DOHH2 (cell line): Measurements from ENCODE around the gene KDM2A.
"Not testable (repeated sequence)": the region's sequence is repeated elsewhere in the genome, so short reads cannot be mapped to it uniquely, and the experiment has no call there.

Source experiments
- H3F3A ChIP-seq: fragments of 200-600 bp; sonication (generic), shearing (Covaris generic); 2 replicates; pipeline ENCODE4 v1.6.0; 2016; ENCODE audit warnings: antibody characterized with exemption, mild to moderate bottlenecking; ENCODE audit not compliant: control insufficient read depth, insufficient read depth
- H3K27ac ChIP-seq: fragments of 200-600 bp; sonication (generic); 2 replicates; pipeline ENCODE4 v1.5.1; 2014; ENCODE audit warnings: low read depth, mild to moderate bottlenecking, low read length, moderate library complexity
- H3K27me3 ChIP-seq: fragments of 200-600 bp; sonication (generic); 2 replicates; pipeline ENCODE4 v1.6.1; 2014; ENCODE audit warnings: mild to moderate bottlenecking, low read length, mixed read lengths; ENCODE audit not compliant: control insufficient read depth
- H3K36me3 ChIP-seq: fragments of 200-600 bp; sonication (generic); 2 replicates; pipeline ENCODE4 v1.6.1; 2014; ENCODE audit warnings: mild to moderate bottlenecking, low read length, moderate library complexity, mixed read lengths; ENCODE audit not compliant: control insufficient read depth
- H3K4me1 ChIP-seq: fragments of 200-600 bp; sonication (generic); 2 replicates; pipeline ENCODE4 v1.6.1; 2014; ENCODE audit warnings: mild to moderate bottlenecking, low read length, mixed read lengths; ENCODE audit not compliant: control insufficient read depth
- H3K4me2 ChIP-seq: fragments of 200-600 bp; sonication (generic); 2 replicates; pipeline ENCODE4 v1.6.0; 2014; ENCODE audit warnings: mild to moderate bottlenecking, low read length, moderate library complexity
- H3K4me3 ChIP-seq: fragments of 200-600 bp; sonication (generic); 2 replicates; pipeline ENCODE4 v1.5.1; 2014; ENCODE audit warnings: mild to moderate bottlenecking, low read length, mixed read lengths
- H3K79me2 ChIP-seq: fragments of 200-600 bp; sonication (generic); 2 replicates; pipeline ENCODE4 v1.6.1; 2014; ENCODE audit warnings: mild to moderate bottlenecking, low read length, mixed read lengths; ENCODE audit not compliant: control insufficient read depth
- H3K9me2 ChIP-seq: fragments of 200-600 bp; sonication (generic); replicated peaks from 2 replicates; pipeline ENCODE4 v1.6.1; 2014; ENCODE audit warnings: mild to moderate bottlenecking, low read length, mixed read lengths; ENCODE audit not compliant: control insufficient read depth
- H3K9me3 ChIP-seq: fragments of 200-600 bp; sonication (generic); 2 replicates; pipeline ENCODE4 v1.6.1; 2014; ENCODE audit warnings: antibody characterized with exemption, low read length, mixed read lengths; ENCODE audit not compliant: control insufficient read depth, insufficient read depth
- H4K20me1 ChIP-seq: fragments of 200-600 bp; sonication (generic); 2 replicates; pipeline ENCODE4 v1.6.0; 2014; ENCODE audit warnings: low read depth, mild to moderate bottlenecking, antibody characterized with exemption, low read length, moderate library complexity; ENCODE audit not compliant: control insufficient read depth, insufficient read depth
- EZH2phosphoT487 ChIP-seq: fragments of 200-600 bp; sonication (generic); IDR thresholded peaks from 2 replicates; pipeline ENCODE4 v1.6.1; 2017; ENCODE audit warnings: borderline replicate concordance, mild to moderate bottlenecking, antibody characterized with exemption, low read length, moderate library complexity, mixed read lengths
- TF ChIP-seq, protein P1 (sequence below): fragments of 200-600 bp; sonication (generic); IDR thresholded peaks from one replicate; pipeline ENCODE4 v1.5.1; 2014; ENCODE audit warnings: antibody characterized with exemption, mild to moderate bottlenecking, low read depth, low read length; ENCODE audit not compliant: poor library complexity, severe bottlenecking

Gene KDM2A

DNA sequence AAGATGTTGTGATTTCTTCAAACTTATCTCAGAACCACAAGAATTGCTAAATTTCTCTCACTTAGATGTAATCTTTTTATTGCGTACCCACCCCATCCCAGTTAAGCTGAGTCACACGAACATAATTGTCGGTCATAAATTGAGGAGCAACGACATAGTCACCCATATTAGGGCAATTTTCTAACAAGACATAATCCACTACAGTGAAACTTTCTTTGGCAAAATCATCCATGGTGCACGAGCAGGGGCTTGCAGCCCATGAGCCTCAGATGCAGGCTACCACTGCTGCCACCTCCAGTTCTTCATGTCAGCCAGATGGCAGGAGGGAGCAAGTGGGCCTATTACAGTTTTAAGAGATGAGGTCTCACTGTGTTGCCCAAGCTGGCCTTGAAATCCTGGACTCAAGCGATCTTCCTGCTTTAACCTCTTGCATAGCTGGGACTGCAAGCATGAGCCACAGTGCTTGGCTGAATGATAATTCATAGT is 77.0 kb downstream of the KDM2A start:
- H3F3A ChIP-seq = no peaks in the 10 kb centered on the region
- H3K4me1 ChIP-seq = peaks cover 17% of the 10 kb centered on the region
- no peaks in the 10 kb centered on the region for H3K9me3 ChIP-seq
- no peaks in the 10 kb centered on the region for H3K79me2 ChIP-seq
- H3K9me2 ChIP-seq = no peaks in the 10 kb centered on the region
- H3K27me3 ChIP-seq = no peaks in the 10 kb centered on the region
- peaks cover 29% of the 10 kb centered on the region for H3K36me3 ChIP-seq
- H4K20me1 ChIP-seq = peaks cover 2% of the 10 kb centered on the region; the same call in 1 of the 2 replicates
- no peak overlapping the region for H3K4me3 ChIP-seq
- H3K27ac ChIP-seq = no peak overlapping the region
- H3K4me2 ChIP-seq = 0 out of 2 replicates have a peak overlapping the region, but pooled peaks have one; percentile 1
- TF ChIP-seq EZH2phosphoT487 = no peak
- TF ChIP-seq, protein P1, sequence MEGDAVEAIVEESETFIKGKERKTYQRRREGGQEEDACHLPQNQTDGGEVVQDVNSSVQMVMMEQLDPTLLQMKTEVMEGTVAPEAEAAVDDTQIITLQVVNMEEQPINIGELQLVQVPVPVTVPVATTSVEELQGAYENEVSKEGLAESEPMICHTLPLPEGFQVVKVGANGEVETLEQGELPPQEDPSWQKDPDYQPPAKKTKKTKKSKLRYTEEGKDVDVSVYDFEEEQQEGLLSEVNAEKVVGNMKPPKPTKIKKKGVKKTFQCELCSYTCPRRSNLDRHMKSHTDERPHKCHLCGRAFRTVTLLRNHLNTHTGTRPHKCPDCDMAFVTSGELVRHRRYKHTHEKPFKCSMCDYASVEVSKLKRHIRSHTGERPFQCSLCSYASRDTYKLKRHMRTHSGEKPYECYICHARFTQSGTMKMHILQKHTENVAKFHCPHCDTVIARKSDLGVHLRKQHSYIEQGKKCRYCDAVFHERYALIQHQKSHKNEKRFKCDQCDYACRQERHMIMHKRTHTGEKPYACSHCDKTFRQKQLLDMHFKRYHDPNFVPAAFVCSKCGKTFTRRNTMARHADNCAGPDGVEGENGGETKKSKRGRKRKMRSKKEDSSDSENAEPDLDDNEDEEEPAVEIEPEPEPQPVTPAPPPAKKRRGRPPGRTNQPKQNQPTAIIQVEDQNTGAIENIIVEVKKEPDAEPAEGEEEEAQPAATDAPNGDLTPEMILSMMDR = no peak

DNA sequence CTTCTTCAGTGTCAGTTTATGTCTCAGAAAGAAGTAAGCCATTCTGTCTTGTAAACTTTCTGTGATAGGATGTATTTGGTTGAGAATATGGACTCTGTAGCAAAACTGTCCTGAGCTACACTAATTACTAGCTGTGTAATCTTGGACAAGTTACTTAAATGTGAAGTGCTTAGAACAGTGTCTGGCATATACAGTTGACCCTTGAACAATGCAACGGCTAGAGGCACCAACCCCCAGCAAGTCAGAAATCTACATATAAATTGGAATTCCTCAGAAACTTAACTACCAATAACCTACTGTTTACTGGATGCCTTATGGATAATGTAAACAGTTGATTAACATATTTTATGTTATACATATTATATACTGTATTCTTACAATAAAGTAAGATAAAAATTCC is 78.5 kb downstream of the KDM2A start:
- TF ChIP-seq, protein P1 = no peak
- no peak for TF ChIP-seq EZH2phosphoT487
- Histone ChIP-seq H3K36me3 (peaks cover 27% of the 10 kb centered on the region), H3K79me2 (no peaks in the 10 kb centered on the region), H3K27ac (no peak overlapping the region), H3K4me3 (no peak overlapping the region), H3K4me2 (no peak overlapping the region), H3F3A (no peaks in the 10 kb centered on the region), H3K4me1 (peaks cover 17% of the 10 kb centered on the region), H4K20me1 (peaks cover 2% of the 10 kb centered on the region; the same call in 1 of the 2 replicates), H3K9me2 (no peaks in the 10 kb centered on the region), H3K9me3 (no peaks in the 10 kb centered on the region), H3K27me3 (no peaks in the 10 kb centered on the region)

DNA sequence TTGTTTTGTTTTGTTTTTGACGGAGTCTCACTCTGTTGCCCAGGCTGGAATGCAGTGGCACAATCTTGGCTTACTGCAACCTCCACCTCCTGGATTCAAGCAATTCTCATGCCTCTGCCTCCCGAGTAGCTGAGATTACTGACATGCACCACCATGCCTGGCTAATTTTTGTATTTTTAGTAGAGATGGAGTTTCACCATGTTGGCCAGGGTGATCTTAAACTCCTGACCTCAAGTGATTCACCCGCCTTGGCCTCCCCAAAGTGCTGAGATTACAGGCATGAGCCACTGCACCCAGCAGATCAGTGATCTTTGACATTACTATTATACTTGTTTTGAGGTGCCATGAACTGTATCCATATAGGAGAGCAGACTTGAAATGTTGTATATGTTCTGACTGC is 79.7 kb downstream of the KDM2A start:
- H3K4me3 ChIP-seq, H3K27me3 ChIP-seq, H3K27ac ChIP-seq, H3K4me2 ChIP-seq, H3F3A ChIP-seq, H3K9me3 ChIP-seq, H3K9me2 ChIP-seq, H4K20me1 ChIP-seq, H3K79me2 ChIP-seq: not testable (repeated sequence)
- H3K36me3 ChIP-seq = peaks cover 24% of the 10 kb centered on the region
- peaks cover 17% of the 10 kb centered on the region for H3K4me1 ChIP-seq

DNA sequence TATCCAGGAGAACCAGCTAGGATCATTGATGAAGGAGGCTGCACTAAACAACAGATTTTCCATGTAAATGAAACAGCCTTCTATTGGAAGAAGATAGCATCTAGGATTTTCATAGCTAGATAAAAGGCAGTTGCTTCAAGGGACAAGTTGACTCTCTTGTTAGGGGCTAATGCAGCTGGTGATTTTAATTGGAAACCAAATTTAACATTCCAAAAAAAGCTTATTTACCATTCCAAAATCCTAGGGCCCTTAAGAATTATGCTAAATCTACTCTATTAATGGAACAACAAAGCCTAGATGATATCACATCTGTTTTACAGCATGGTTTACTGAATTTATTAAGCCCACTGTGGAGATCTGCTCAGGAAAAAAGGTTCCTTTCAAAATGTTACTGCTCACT is 80.7 kb downstream of the KDM2A start:
- Histone ChIP-seq H3K4me2 (no peak overlapping the region), H3K79me2 (no peaks in the 10 kb centered on the region), H3K4me1 (peaks cover 17% of the 10 kb centered on the region), H3K9me3 (no peaks in the 10 kb centered on the region), H4K20me1 (peaks cover 2% of the 10 kb centered on the region; the same call in 1 of the 2 replicates), H3K4me3 (no peak overlapping the region), H3K9me2 (no peaks in the 10 kb centered on the region), H3K27me3 (no peaks in the 10 kb centered on the region), H3F3A (no peaks in the 10 kb centered on the region), H3K36me3 (peaks cover 18% of the 10 kb centered on the region; the same call in 1 of the 2 replicates), H3K27ac (no peak overlapping the region)
- TF ChIP-seq EZH2phosphoT487 = no peak
- TF ChIP-seq, protein P1 = no peak
